DOHH2 (cell line): Measurements from ENCODE around the gene FASTKD2.

Experiments used
- H3F3A ChIP-seq: fragments of 200-600 bp; sonication (generic), shearing (Covaris generic); 2 replicates; pipeline ENCODE4 v1.6.0; 2016; ENCODE audit warnings: antibody characterized with exemption, mild to moderate bottlenecking; ENCODE audit not compliant: control insufficient read depth, insufficient read depth
- H3K27ac ChIP-seq: fragments of 200-600 bp; sonication (generic); 2 replicates; pipeline ENCODE4 v1.5.1; 2014; ENCODE audit warnings: low read depth, mild to moderate bottlenecking, low read length, moderate library complexity
- H3K27me3 ChIP-seq: fragments of 200-600 bp; sonication (generic); 2 replicates; pipeline ENCODE4 v1.6.1; 2014; ENCODE audit warnings: mild to moderate bottlenecking, low read length, mixed read lengths; ENCODE audit not compliant: control insufficient read depth
- H3K36me3 ChIP-seq: fragments of 200-600 bp; sonication (generic); 2 replicates; pipeline ENCODE4 v1.6.1; 2014; ENCODE audit warnings: mild to moderate bottlenecking, low read length, moderate library complexity, mixed read lengths; ENCODE audit not compliant: control insufficient read depth
- H3K4me1 ChIP-seq: fragments of 200-600 bp; sonication (generic); 2 replicates; pipeline ENCODE4 v1.6.1; 2014; ENCODE audit warnings: mild to moderate bottlenecking, low read length, mixed read lengths; ENCODE audit not compliant: control insufficient read depth
- H3K4me2 ChIP-seq: fragments of 200-600 bp; sonication (generic); 2 replicates; pipeline ENCODE4 v1.6.0; 2014; ENCODE audit warnings: mild to moderate bottlenecking, low read length, moderate library complexity
- H3K4me3 ChIP-seq: fragments of 200-600 bp; sonication (generic); 2 replicates; pipeline ENCODE4 v1.5.1; 2014; ENCODE audit warnings: mild to moderate bottlenecking, low read length, mixed read lengths
- H3K79me2 ChIP-seq: fragments of 200-600 bp; sonication (generic); 2 replicates; pipeline ENCODE4 v1.6.1; 2014; ENCODE audit warnings: mild to moderate bottlenecking, low read length, mixed read lengths; ENCODE audit not compliant: control insufficient read depth
- H3K9me2 ChIP-seq: fragments of 200-600 bp; sonication (generic); replicated peaks from 2 replicates; pipeline ENCODE4 v1.6.1; 2014; ENCODE audit warnings: mild to moderate bottlenecking, low read length, mixed read lengths; ENCODE audit not compliant: control insufficient read depth
- H3K9me3 ChIP-seq: fragments of 200-600 bp; sonication (generic); 2 replicates; pipeline ENCODE4 v1.6.1; 2014; ENCODE audit warnings: antibody characterized with exemption, low read length, mixed read lengths; ENCODE audit not compliant: control insufficient read depth, insufficient read depth
- H4K20me1 ChIP-seq: fragments of 200-600 bp; sonication (generic); 2 replicates; pipeline ENCODE4 v1.6.0; 2014; ENCODE audit warnings: low read depth, mild to moderate bottlenecking, antibody characterized with exemption, low read length, moderate library complexity; ENCODE audit not compliant: control insufficient read depth, insufficient read depth
- CTCF ChIP-seq: fragments of 200-600 bp; sonication (generic); IDR thresholded peaks from one replicate; pipeline ENCODE4 v1.5.1; 2014; ENCODE audit warnings: antibody characterized with exemption, mild to moderate bottlenecking, low read depth, low read length; ENCODE audit not compliant: poor library complexity, severe bottlenecking
- EZH2phosphoT487 ChIP-seq: fragments of 200-600 bp; sonication (generic); IDR thresholded peaks from 2 replicates; pipeline ENCODE4 v1.6.1; 2017; ENCODE audit warnings: borderline replicate concordance, mild to moderate bottlenecking, antibody characterized with exemption, low read length, moderate library complexity, mixed read lengths

The FASTKD2 gene

GRCh38 chr2:206831442-206831995, 66.1 kb downstream of the FASTKD2 start:
- H3K27me3 ChIP-seq, result no peaks in the 10 kb centered on the region

GRCh38 chr2:206832873-206833272, 67.5 kb downstream of the FASTKD2 start:
- H3K9me3 ChIP-seq, result peaks cover 3% of the 10 kb centered on the region; the same call in 1 of the 2 replicates
- no peak overlapping the region for H3K27ac ChIP-seq
- H3K9me2 ChIP-seq, result no peaks in the 10 kb centered on the region
- H4K20me1 ChIP-seq, result no peaks in the 10 kb centered on the region
- no peaks in the 10 kb centered on the region for H3F3A ChIP-seq
- H3K4me3 ChIP-seq, result no peak overlapping the region
- no peaks in the 10 kb centered on the region for H3K27me3 ChIP-seq
- no peaks in the 10 kb centered on the region for H3K79me2 ChIP-seq
- no peaks in the 10 kb centered on the region for H3K36me3 ChIP-seq
- no peak for TF ChIP-seq EZH2phosphoT487
- no peak for TF ChIP-seq CTCF
- no peak overlapping the region for H3K4me2 ChIP-seq
- no peaks in the 10 kb centered on the region for H3K4me1 ChIP-seq

More at GRCh38 chr2:206831442-206831995, 66.1 kb downstream of the FASTKD2 start:
- Histone ChIP-seq H3K27ac (no peak overlapping the region), H3K4me1 (no peaks in the 10 kb centered on the region), H3K36me3 (no peaks in the 10 kb centered on the region), H3K9me3 (peaks cover 3% of the 10 kb centered on the region; the same call in 1 of the 2 replicates), H3F3A (no peaks in the 10 kb centered on the region), H3K9me2 (no peaks in the 10 kb centered on the region), H3K79me2 (no peaks in the 10 kb centered on the region), H4K20me1 (no peaks in the 10 kb centered on the region), H3K4me2 (no peak overlapping the region), H3K4me3 (no peak overlapping the region)
- TF ChIP-seq CTCF, result no peak

GRCh38 chr2:206833291-206833690, 67.9 kb downstream of the FASTKD2 start:
- no peaks in the 10 kb centered on the region for H3K4me1 ChIP-seq
- H3K36me3 ChIP-seq, result no peaks in the 10 kb centered on the region
- no peak overlapping the region for H3K27ac ChIP-seq
- H3K9me2 ChIP-seq, result no peaks in the 10 kb centered on the region
- no peaks in the 10 kb centered on the region for H3F3A ChIP-seq
- H3K9me3 ChIP-seq, result peaks cover 3% of the 10 kb centered on the region; the same call in 1 of the 2 replicates
- TF ChIP-seq CTCF (no peak), EZH2phosphoT487 (no peak)
- no peaks in the 10 kb centered on the region for H4K20me1 ChIP-seq
- H3K79me2 ChIP-seq, result no peaks in the 10 kb centered on the region
- no peaks in the 10 kb centered on the region for H3K27me3 ChIP-seq
- no peak overlapping the region for H3K4me3 ChIP-seq
- no peak overlapping the region for H3K4me2 ChIP-seq

- TF ChIP-seq EZH2phosphoT487 (no peak), CTCF (no peak)
- no peak overlapping the region for H3K27ac ChIP-seq
- H3K4me1 ChIP-seq, result no peaks in the 10 kb centered on the region
- no peaks in the 10 kb centered on the region for H3K27me3 ChIP-seq
- no peak overlapping the region for H3K4me2 ChIP-seq
- H3F3A ChIP-seq, result no peaks in the 10 kb centered on the region
- H3K36me3 ChIP-seq, result no peaks in the 10 kb centered on the region
- no peaks in the 10 kb centered on the region for H3K9me2 ChIP-seq
- no peak overlapping the region for H3K4me3 ChIP-seq
- H3K9me3 ChIP-seq, result peaks cover 3% of the 10 kb centered on the region; the same call in 1 of the 2 replicates
- no peaks in the 10 kb centered on the region for H3K79me2 ChIP-seq
- no peaks in the 10 kb centered on the region for H4K20me1 ChIP-seq
Observed at GRCh38 chr2:206836722-206837121, 71.3 kb downstream of the FASTKD2 start.
